Adrenal gland (tissue), 5 donors: ENCODE data around the gene MEIOC.
"Not testable (repeated sequence)": the region's sequence is repeated elsewhere in the genome, so short reads cannot be mapped to it uniquely, and the experiment has no call there.

ENCODE experiments used
- CTCF ChIP-seq, 6 experiments: fragments of 450-650 bp in 4 of 6; fragments of 200-600 bp in 2 of 6; sonication (generic) in 1 of 6; IDR thresholded peaks; 1 replicate in 5 of 6; 2 replicates in 1 of 6; pipeline versions ENCODE4 v1.5.1 to v1.8.0; 2016 to 2021; ENCODE audit warnings: antibody characterized with exemption in 6 of 6, mild to moderate bottlenecking in 2 of 6, moderate library complexity in 1 of 6
- POLR2A ChIP-seq, 2 donors: fragments of 450-650 bp; IDR thresholded peaks; one replicate each; pipeline ENCODE4 v1.6.1; 2017; ENCODE audit warnings: antibody characterized with exemption in 2 of 2, mild to moderate bottlenecking in 2 of 2, moderate library complexity in 1 of 2
- donor health status: DM: no; HTN: no; CAD: no.

DNA sequence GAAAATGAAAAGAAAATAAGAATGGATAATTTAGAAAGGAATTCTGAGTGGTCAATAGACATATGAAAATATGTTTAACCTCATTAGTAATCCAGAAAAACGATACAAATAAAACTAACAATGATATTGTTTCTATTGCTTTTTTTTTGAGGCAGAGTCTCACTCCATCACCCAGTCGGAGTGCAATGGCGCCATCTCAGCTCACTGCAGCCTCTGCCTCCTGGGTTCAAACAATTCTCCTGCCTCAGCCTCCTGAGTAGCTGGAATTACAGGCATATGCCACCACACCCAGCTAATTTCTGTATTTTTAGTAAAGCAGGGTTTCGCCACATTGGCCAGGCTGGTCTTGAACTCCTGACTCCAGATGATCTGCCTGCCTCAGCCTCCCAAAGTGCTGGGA, 21.9 kb upstream of the MEIOC start:
- TF ChIP-seq CTCF, POLR2A (IDR thresholded peaks at IDR 0.05): not testable (repeated sequence)
